Spleen (tissue), 11 donors: ENCODE data around the gene P3H2. TPM values are rescaled to one million over a fixed set of nuclear protein-coding genes. Genes with fewer than 3 reads are reported as not detected.
"Not testable (repeated sequence)": the region's sequence is repeated elsewhere in the genome, so short reads cannot be mapped to it uniquely, and the experiment has no call there.

ENCODE experiments used
- DNase-seq: peaks from one replicate; pipeline ENCODE4 v3.0.0-alpha.2; 2020
- H3K27ac ChIP-seq, 8 donors: fragments of 200-600 bp; sonication (generic) in 7 of 8; 1 replicate in 4 of 8; 2 replicates in 4 of 8; pipeline versions ENCODE4 v1.5.0 to v1.8.0; 2016 to 2021; ENCODE audit warnings: inconsistent platforms in 4 of 8, mild to moderate bottlenecking in 4 of 8, moderate library complexity in 1 of 8
- H3K27me3 ChIP-seq, 7 donors: fragments of 200-600 bp; sonication (generic) in 6 of 7; replicated peaks in 1 of 7; 1 replicate in 4 of 7; 2 replicates in 3 of 7; pipeline versions ENCODE4 v1.5.0 to v1.8.0; 2016 to 2021; ENCODE audit warnings: inconsistent platforms in 3 of 7, mild to moderate bottlenecking in 1 of 7
- H3K36me3 ChIP-seq, 6 donors: fragments of 200-600 bp; sonication (generic) in 5 of 6; 1 replicate in 4 of 6; 2 replicates in 2 of 6; pipeline versions ENCODE4 v1.5.0 to v1.8.0; 2016 to 2021; ENCODE audit warnings: inconsistent platforms in 2 of 6
- H3K4me1 ChIP-seq, 6 donors: fragments of 200-600 bp; sonication (generic) in 5 of 6; 1 replicate in 3 of 6; 2 replicates in 3 of 6; pipeline versions ENCODE4 v1.5.0 to v1.8.0; 2016 to 2021; ENCODE audit warnings: inconsistent platforms in 3 of 6
- H3K4me3 ChIP-seq, 8 donors: fragments of 200-600 bp; sonication (generic) in 7 of 8; 1 replicate in 4 of 8; 2 replicates in 4 of 8; pipeline versions ENCODE4 v1.5.0 to v1.8.0; 2016 to 2021; ENCODE audit warnings: inconsistent platforms in 4 of 8, mild to moderate bottlenecking in 4 of 8, moderate library complexity in 2 of 8
- H3K9me3 ChIP-seq, 8 donors: fragments of 200-600 bp; sonication (generic) in 7 of 8; 1 replicate in 4 of 8; 2 replicates in 4 of 8; pipeline versions ENCODE4 v1.5.0 to v1.8.0; 2016 to 2021; ENCODE audit warnings: inconsistent platforms in 4 of 8
- POLR2A ChIP-seq, 3 donors: fragments of 450-650 bp; IDR thresholded peaks; one replicate each; pipeline ENCODE4 v1.5.1; 2017; ENCODE audit warnings: antibody characterized with exemption in 3 of 3, mild to moderate bottlenecking in 1 of 3
- POLR2AphosphoS5 ChIP-seq, 3 donors: sonication (generic); formaldehyde crosslinking; IDR thresholded peaks; one replicate each; pipeline ENCODE4 v1.5.1; 2017; ENCODE audit warnings: antibody characterized with exemption in 3 of 3
- WGBS, 5 donors: extraction: QIAGEN DNeasy Blood & Tissue Kit in 3 of 5; methylation state at CpG; one replicate each; pipeline versions ENCODE4 v1.1.5 to v1.1.7; 2013 to 2018; 5-methylcytosine and 5-hydroxymethylcytosine counted together
- intact Hi-C: fragments of 100-400 bp; cut with DNase I; formaldehyde crosslinking; loops from one replicate; pipeline ENCODE4 v1.15.0; 2023; ENCODE audit warnings: low total_unique reads
- polyA plus RNA-seq, 3 donors: library from polyadenylated mRNA; stranded (reverse); fragments of 200-250 nt; gene quantifications; one replicate each; pipeline ENCODE4 v1.2.1, GENCODE V29; 2013
- total RNA-seq, 7 donors: library from RNA; depleted of rRNA in 3 of 7; stranded (reverse); fragments of >200 nt in 3 of 7; fragmentation: NEBNext Ultra II Directional in 4 of 7; extraction: Animal tissue kit (Norgen Biotek cat#: 25700) in 4 of 7; gene quantifications; one replicate each; pipeline versions ENCODE4 v1.1.0 to v1.2.1, GENCODE V29; 2016 to 2021
- TF ChIP-seq, protein P1 (sequence below), 11 experiments: fragments of 200-600 bp in 7 of 11; fragments of 450-650 bp in 4 of 11; sonication (generic) in 4 of 11; IDR thresholded peaks in 8 of 11; conservative IDR thresholded peaks in 3 of 11; 1 replicate in 7 of 11; 2 replicates in 4 of 11; pipeline versions ENCODE4 v1.4.0 to v1.8.0; 2016 to 2021; ENCODE audit warnings: antibody characterized with exemption in 11 of 11, inconsistent platforms in 4 of 11, mild to moderate bottlenecking in 1 of 11
- donor health status: healthy with polysubstance abuse.
- donor health status: DM: no; HTN: no; CAD: no; lungs with moderate emphysema.
- donor health status: DM: no; HTN: no; CAD: no.
- donor health status: Bipolar disorder and iron deficiency.
- donor health status: healthy.
- donor health status: DM: no; HTN: no; CAD: no.
- donor health status: DM: yes; HTN: yes; CAD: no.

Gene P3H2
- total and polyA plus RNA-seq, 10 donors: 7.7 to 155 (median 79.2) TPM

- Histone ChIP-seq H3K36me3 (no peaks in the 10 kb centered on the region), H3K4me1 (peaks cover 0 to 7% (median 0%) of the 10 kb centered on the region in 6 donors), H3K9me3 (no peaks in the 10 kb centered on the region), H3K27ac (peak overlapping the region in 1 of 8 donors; percentile 17), H3K27me3 (no peaks in the 10 kb centered on the region), H3K4me3 (no peak overlapping the region)
- intact Hi-C loops: no loop called here
- TF ChIP-seq POLR2AphosphoS5 (IDR thresholded peaks at IDR 0.05) (no peak), POLR2A (IDR thresholded peaks at IDR 0.05) (no peak)
- TF ChIP-seq, protein P1, sequence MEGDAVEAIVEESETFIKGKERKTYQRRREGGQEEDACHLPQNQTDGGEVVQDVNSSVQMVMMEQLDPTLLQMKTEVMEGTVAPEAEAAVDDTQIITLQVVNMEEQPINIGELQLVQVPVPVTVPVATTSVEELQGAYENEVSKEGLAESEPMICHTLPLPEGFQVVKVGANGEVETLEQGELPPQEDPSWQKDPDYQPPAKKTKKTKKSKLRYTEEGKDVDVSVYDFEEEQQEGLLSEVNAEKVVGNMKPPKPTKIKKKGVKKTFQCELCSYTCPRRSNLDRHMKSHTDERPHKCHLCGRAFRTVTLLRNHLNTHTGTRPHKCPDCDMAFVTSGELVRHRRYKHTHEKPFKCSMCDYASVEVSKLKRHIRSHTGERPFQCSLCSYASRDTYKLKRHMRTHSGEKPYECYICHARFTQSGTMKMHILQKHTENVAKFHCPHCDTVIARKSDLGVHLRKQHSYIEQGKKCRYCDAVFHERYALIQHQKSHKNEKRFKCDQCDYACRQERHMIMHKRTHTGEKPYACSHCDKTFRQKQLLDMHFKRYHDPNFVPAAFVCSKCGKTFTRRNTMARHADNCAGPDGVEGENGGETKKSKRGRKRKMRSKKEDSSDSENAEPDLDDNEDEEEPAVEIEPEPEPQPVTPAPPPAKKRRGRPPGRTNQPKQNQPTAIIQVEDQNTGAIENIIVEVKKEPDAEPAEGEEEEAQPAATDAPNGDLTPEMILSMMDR (IDR thresholded peaks at IDR 0.05 in 8 of 11, conservative IDR thresholded peaks at IDR 0.05 in 3 of 11): no peak
- 78 to 85% (median 80%) methylated on average over 2 of the region's 2 CpGs for WGBS, 5 donors
- no peak for DNase-seq
Measured at GRCh38 chr3:190081389-190081788, 39.3 kb downstream of the P3H2 start.

- H3K4me1 ChIP-seq: peaks cover 0 to 24% (median 1%) of the 10 kb centered on the region in 6 donors
- intact Hi-C loops, H3K27ac ChIP-seq, H3K36me3 ChIP-seq, H3K4me3 ChIP-seq, DNase-seq, H3K9me3 ChIP-seq, H3K27me3 ChIP-seq: not testable (repeated sequence)
- 94 to 100% (median 100%) methylated on average over 2 of the region's 2 CpGs for WGBS, 5 donors
Measured at GRCh38 chr3:190079173-190079572, 41.5 kb downstream of the P3H2 start.

DNA sequence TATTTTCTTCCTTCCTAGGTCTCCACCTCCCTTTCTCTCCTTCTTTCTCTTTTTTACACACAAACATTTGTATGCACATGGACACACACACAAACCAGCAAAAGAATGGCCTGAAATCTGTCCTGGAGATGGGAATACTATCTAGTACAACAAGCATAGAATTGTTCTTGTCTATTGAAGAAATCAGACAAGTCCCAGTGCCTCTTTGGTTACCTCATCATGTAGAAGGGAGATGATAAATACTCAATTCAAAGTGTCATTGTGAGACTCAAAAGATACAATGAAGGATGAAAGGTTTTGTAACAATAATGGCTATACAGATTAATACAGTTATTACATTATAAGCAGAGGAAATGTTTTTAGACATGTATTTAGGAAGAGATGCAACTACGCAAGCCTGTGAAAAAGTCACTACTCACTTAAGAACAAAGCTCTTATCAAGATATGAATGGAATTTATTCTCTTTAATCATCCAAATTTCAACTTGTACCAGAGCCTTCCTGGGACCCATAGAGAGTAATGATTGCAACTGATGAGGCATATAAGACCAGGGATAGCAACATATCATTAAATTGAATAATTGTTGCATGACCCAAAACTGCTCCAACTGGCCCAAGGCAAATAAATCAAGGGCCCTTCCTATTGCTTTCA is 43.2 kb downstream of the P3H2 start:
- TF ChIP-seq, protein P1 (IDR thresholded peaks at IDR 0.05 in 8 of 11, conservative IDR thresholded peaks at IDR 0.05 in 3 of 11): no peak
- TF ChIP-seq POLR2AphosphoS5 (IDR thresholded peaks at IDR 0.05): no peak
- TF ChIP-seq POLR2A (IDR thresholded peaks at IDR 0.05): no peak
- Histone ChIP-seq H3K4me1 (peaks cover 0 to 40% (median 7%) of the 10 kb centered on the region in 6 donors), H3K36me3 (no peaks in the 10 kb centered on the region), H3K9me3 (no peaks in the 10 kb centered on the region), H3K27me3 (no peaks in the 10 kb centered on the region), H3K4me3 (no peak overlapping the region), H3K27ac (peak overlapping the region in 5 of 8 donors; percentile 23 to 66 (median 52))
- no peak for DNase-seq
- intact Hi-C loops: no loop called here
- 8 to 90% (median 81%) methylated on average over 1 of the region's 1 CpG for WGBS, 5 donors

- no peak for DNase-seq
- peaks cover 0 to 43% (median 9%) of the 10 kb centered on the region in 6 donors for H3K4me1 ChIP-seq
- 68 to 92% (median 80%) methylated on average over 1 of the region's 1 CpG for WGBS, 5 donors
- TF ChIP-seq POLR2A (IDR thresholded peaks at IDR 0.05): no peak
- TF ChIP-seq, protein P1 (IDR thresholded peaks at IDR 0.05 in 8 of 11, conservative IDR thresholded peaks at IDR 0.05 in 3 of 11): no peak
- TF ChIP-seq POLR2AphosphoS5 (IDR thresholded peaks at IDR 0.05): peak in 1 of 3 donors; percentile 29
- H3K27me3 ChIP-seq: no peaks in the 10 kb centered on the region
- H3K9me3 ChIP-seq: no peaks in the 10 kb centered on the region
- intact Hi-C loops: no loop called here
- H3K36me3 ChIP-seq: no peaks in the 10 kb centered on the region
- H3K4me3 ChIP-seq: no peak overlapping the region
- H3K27ac ChIP-seq: peak overlapping the region in 7 of 8 donors; percentile 3 to 66 (median 56)
Measured at GRCh38 chr3:190076601-190077394, 43.9 kb downstream of the P3H2 start.
